Liver (tissue), 3 donors: ENCODE results near the gene WDR45B.

Experiments
- RAD21 ChIP-seq, 2 donors: IDR thresholded peaks; 2 replicates each; pipeline ENCODE4 v1.6.1; 2016; ENCODE audit warnings: antibody characterized with exemption in 2 of 2, mild to moderate bottlenecking in 2 of 2
- SP1 ChIP-seq: IDR thresholded peaks from 2 replicates; pipeline ENCODE4 v1.6.1; 2018; ENCODE audit warnings: antibody characterized with exemption, mild to moderate bottlenecking
- TAF1 ChIP-seq: conservative IDR thresholded peaks from 2 replicates; pipeline ENCODE4 v1.6.1; 2016; ENCODE audit warnings: antibody characterized with exemption, mild to moderate bottlenecking
- YY1 ChIP-seq: IDR thresholded peaks from 2 replicates; pipeline ENCODE4 v1.6.1; 2016; ENCODE audit warnings: antibody characterized with exemption, mild to moderate bottlenecking
- TF ChIP-seq, protein P1 (sequence below): fragments of 150-350 bp; IDR thresholded peaks from 2 replicates; pipeline ENCODE4 v1.5.1; 2017; ENCODE audit warnings: improper control_type of control experiment, low read depth, low read length; ENCODE audit not compliant: missing input control
- TF ChIP-seq, protein P2 (sequence below): IDR thresholded peaks from 2 replicates; pipeline ENCODE4 v1.6.1; 2016; ENCODE audit warnings: antibody characterized with exemption
- TF ChIP-seq, protein P3 (sequence below): IDR thresholded peaks from 2 replicates; pipeline ENCODE4 v1.6.1; 2016; ENCODE audit warnings: antibody characterized with exemption
- donor health status: healthy.
- donor health status: healthy.

DNA sequence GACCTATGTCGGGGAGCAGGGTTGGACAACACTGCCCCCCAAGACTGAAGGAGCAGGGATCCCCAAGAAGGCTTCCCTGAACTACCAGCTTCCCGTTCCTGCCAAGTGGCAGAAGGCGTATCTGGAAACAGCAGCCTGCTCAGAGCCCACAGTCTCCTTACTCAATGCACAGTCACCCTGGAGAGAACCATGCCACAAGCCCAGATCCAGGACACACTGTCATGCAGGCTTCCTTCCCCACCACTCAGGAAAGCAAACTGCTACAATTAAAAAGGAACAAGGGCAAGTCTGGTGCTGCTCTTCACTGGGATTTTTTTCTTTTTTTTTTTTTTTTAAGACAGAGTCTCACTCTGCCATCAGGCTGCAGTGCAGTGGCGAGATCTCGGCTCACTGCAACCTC lies 8.2 kb downstream of the WDR45B start:
- TF ChIP-seq, protein P1, sequence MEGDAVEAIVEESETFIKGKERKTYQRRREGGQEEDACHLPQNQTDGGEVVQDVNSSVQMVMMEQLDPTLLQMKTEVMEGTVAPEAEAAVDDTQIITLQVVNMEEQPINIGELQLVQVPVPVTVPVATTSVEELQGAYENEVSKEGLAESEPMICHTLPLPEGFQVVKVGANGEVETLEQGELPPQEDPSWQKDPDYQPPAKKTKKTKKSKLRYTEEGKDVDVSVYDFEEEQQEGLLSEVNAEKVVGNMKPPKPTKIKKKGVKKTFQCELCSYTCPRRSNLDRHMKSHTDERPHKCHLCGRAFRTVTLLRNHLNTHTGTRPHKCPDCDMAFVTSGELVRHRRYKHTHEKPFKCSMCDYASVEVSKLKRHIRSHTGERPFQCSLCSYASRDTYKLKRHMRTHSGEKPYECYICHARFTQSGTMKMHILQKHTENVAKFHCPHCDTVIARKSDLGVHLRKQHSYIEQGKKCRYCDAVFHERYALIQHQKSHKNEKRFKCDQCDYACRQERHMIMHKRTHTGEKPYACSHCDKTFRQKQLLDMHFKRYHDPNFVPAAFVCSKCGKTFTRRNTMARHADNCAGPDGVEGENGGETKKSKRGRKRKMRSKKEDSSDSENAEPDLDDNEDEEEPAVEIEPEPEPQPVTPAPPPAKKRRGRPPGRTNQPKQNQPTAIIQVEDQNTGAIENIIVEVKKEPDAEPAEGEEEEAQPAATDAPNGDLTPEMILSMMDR, result no peak
- TF ChIP-seq SP1, result no peak
- TF ChIP-seq, protein P2, sequence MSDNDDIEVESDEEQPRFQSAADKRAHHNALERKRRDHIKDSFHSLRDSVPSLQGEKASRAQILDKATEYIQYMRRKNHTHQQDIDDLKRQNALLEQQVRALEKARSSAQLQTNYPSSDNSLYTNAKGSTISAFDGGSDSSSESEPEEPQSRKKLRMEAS, result no peak
- TF ChIP-seq, protein P3, sequence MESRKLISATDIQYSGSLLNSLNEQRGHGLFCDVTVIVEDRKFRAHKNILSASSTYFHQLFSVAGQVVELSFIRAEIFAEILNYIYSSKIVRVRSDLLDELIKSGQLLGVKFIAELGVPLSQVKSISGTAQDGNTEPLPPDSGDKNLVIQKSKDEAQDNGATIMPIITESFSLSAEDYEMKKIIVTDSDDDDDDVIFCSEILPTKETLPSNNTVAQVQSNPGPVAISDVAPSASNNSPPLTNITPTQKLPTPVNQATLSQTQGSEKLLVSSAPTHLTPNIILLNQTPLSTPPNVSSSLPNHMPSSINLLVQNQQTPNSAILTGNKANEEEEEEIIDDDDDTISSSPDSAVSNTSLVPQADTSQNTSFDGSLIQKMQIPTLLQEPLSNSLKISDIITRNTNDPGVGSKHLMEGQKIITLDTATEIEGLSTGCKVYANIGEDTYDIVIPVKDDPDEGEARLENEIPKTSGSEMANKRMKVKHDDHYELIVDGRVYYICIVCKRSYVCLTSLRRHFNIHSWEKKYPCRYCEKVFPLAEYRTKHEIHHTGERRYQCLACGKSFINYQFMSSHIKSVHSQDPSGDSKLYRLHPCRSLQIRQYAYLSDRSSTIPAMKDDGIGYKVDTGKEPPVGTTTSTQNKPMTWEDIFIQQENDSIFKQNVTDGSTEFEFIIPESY, result no peak
- TF ChIP-seq RAD21 (IDR thresholded peaks at IDR 0.05), result no peak
- TF ChIP-seq YY1, result no peak
- no peak for TF ChIP-seq TAF1
